NCI-H748 treated with DMSO at 0.1 percent for 48 hours (cell line): ENCODE measurements around the gene HEMGN.
"Not testable (repeated sequence)": the region's sequence is repeated elsewhere in the genome, so short reads cannot be mapped to it uniquely, and the experiment has no call there.

Experiments
- DNase-seq: peaks from one replicate; lab custom pipeline; 2025; lab: John Stamatoyannopoulos, UW

Gene HEMGN

DNA sequence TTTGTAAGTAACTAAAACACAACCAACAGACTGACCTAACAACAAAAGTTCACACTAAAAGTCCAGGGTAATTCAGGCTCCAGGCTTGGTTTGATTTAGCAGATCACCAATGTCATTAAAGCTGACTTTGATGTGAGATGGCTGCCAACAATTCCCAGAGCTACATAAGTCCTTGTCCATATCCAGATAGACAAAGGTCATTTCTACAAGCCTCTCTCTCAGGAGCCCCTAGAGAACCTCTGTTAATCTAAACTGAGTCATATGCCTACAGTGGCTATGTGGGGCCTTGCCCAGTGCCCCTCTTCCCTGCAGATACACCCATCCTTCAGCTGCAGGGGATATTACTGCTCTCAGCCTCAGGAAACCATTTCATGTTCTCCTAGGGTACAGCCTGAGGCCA, 26.9 kb upstream of the HEMGN start:
- DNase-seq, result no peak

DNA sequence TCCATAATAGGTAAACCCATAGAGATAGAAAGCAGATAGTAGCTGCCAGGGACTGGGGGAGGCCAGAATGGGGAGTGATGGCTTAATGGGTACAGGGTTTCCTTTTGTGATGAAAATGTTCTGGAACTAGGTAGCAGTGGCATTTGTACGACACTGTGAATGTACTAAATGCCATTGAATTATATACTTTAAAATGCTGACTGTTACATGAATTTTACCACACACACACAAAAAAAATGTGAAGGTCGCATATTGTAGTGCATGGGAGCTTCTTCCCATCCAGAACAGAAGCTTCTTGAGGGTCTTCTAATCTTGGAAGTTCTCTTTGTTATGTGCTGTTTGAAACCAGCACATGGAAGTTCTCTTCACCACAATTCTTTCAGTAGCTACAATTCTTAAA, 25.3 kb upstream of the HEMGN start:
- no peak for DNase-seq

DNA sequence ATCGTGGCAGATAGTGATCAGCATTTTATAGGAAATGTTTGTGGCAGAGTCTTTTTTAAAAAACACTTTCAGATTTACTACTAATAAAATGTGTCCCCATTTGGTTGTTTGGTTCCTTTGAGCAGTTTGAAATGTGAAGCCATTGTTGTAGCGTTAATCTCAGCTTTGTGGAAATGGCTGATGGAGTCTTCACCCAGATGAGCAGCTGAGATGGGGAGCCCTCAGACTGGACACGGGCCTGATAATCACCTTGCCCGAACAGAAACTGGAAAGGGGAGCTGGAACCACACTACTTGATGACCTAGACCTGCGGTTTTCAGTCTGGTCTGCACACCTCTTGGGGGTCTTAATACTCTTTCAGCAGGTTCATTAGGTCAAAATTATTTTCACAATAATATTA, 24.6 kb upstream of the HEMGN start:
- DNase-seq, result no peak

DNA sequence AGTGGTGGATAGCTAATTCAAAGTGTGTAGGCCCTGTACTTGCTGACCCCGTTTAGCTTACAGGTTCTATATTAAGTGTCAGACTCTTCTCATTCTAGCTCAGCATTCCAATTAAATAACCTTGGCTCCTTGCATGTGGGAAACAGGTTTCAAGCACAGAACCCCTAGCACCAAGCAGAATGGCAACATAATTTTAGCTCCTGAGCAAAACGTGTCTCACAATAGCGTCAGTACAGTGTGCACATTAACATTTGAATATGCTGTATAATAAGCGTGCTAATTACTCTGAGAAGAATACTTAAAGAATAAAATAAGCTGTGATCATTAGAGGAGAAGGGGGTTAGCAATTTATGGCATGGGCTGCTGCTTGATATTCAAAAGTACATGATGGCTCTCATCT, 24.2 kb upstream of the HEMGN start:
- no peak for DNase-seq

DNA sequence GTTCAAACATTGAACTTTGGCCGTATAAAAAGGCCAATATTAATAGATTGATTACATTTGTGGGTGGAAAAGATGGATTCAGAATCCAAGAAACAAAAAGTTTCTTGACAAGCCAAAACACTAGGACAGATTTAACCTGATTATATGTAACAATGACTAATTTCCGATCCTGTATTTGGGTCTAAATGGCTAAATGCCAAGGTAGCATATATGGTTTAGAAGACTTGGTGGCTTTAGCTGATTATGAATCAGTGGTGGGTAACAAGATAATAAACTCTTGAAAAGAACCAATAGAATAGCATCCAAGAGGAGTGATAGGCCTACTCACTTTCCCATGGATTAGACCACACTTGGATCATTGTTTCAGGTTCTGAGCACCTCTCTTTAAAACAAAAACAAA, 23.4 kb upstream of the HEMGN start:
- no peak for DNase-seq

DNA sequence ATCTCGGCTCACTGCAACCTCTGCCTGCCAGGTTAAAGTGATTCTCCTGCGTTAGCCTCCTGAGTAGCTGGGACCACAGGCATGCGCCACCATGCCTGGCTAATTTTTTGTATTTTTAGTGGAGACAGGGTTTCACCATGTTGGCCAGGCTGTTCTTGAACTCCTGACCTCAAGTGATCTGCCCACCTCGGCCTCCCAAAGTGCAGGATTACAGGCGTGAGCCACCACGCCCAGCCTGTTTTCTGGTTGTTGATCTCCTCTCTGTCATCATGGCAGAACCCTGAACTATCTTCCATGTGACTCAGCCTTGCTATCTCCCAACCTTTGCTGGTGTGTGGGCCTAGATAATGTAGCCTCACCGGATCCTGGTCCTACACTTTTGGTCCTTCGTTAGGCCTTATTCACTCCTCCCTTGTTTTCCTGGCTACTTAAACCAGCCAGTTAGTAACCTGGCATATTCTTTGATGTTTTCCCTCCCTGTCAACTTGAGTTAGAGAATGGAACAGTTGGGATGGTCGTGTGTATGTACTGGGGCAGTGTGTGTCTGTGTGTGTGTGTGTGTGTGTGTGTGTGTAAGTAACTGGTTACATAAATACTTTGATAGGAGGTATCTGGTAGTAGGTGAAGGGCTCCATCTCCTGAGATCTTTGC, 22.8 kb upstream of the HEMGN start:
- not testable (repeated sequence) for DNase-seq

DNA sequence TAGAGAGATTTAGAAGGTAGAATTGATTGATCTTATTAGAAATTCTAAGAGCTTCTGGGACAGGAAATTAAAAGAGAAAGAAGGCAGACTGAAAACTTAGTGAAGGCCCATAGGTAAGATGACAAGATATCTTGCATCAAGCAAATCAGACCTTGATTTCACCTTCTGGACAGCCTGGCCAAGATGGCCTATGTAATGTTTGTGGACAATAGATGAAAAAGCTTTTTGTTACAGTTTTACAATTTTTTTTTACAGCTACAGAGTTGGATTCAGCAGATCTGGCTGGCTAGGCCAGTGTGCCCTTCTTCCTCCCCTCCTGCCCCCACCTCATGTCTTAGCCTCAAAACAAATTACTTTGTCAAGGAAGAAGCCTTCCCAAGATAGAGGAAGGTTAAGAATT, 21.6 kb upstream of the HEMGN start:
- no peak for DNase-seq

DNA sequence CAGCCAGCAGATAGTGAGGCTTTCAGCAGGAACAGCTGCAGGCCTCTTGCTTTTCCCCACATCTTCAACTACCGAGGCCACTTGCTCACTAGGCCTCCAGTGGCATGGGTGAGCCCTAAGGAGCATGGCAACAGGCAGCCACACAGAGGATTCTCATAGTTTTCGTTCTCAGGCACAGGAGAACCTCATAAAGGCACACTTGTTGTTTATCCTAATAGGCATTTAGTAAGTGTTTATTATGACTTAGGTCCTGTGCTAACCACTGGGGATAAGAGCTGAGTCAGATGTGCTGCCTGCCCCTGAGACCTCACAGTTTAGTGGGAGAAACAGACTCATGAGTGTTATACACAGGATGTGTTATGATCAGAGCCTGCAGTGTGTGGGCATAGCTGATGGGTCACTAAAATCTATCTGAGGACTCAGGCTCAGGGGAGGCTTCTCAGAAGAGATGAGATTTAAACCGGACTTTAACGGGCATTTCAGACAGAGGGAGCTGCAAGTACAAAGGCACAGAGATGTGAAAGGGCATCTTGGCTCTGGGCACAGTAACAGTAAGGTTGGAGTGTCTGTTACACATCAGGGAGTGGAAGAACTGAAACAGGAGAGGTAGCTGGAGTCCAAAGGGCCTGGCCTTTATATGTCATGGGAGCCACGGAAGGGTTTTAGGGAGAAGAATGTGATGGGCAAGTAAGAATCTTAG, 21.0 kb upstream of the HEMGN start:
- DNase-seq, result no peak

DNA sequence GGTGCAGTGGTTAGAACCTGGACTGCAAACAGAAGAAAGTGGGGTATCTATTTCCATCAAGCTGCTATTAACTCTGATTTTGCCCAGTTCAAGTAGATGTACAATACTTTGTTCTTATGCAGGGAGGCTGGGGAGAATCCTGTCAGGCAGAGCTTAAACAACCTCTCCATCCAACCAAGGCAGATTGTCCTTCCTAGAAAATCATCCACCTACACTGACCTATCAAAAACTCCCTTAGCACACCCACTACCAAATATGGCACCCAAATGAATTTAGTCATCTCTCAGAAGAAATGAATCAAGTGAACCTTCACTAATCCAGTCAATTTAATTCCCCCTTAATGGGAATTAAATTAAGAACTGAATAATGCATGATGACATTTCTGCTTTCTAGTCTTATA, 18.4 kb upstream of the HEMGN start:
- DNase-seq, result no peak

DNA sequence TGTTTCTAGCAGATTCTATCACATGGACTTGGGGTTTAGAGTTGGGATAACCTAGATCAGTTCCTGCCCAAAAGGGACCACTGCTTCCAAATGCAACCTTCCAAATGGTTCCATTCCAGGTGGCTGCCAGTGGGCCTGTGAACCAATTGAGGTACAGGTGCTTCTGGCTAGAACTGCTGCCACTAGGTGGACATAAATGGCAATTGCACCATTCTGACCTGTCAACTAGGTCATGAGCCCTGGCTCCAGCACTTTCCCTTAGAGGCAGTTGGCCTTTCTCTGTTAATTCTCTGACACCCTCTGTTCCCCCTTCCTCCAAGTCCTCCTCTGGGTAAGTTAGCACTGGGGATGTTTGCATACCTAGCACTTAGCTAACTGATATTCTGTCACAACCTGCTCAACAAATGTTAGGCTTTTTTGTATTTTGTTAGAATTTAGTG, 16.6 kb upstream of the HEMGN start:
- peak; percentile 39 for DNase-seq

DNA sequence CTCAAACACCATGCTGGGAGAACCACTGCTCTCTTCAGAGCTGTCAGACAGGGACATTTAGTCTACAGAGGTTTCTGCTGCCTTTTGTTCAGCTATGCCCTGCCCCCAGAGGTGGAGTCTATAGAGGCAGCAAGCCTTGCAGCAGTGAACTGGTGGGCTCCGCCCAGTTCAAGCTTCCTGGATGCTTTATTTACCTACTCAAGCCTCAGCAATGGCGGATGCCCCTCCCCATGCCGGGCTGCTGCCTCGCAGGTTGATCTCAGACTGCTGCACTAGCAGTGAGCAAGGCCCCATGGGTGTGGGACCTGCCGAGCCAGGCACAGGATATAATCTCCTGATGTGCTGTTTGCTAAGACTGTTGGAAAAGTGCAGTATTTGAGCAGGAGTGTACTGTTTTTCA, 12.9 kb upstream of the HEMGN start:
- not testable (repeated sequence) for DNase-seq

DNA sequence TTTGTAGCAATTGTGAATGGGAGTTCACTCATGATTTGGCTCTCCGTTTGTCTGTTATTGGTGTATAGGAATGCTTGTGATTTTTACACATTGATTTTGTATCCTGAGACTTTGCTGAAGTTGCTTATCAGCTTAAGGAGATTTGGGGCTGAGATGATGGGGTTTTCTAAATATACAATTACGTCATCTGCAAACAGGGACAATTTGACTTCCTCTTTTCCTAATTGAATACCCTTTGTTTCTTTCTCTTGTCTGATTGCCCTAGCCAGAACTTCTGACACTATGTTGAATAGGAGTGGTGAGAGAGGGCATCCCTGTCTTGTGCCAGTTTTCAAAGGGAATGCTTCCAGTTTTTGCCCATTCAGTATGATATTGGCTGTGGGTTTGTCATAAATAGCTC, 9.1 kb upstream of the HEMGN start:
- DNase-seq, result not testable (repeated sequence)

DNA sequence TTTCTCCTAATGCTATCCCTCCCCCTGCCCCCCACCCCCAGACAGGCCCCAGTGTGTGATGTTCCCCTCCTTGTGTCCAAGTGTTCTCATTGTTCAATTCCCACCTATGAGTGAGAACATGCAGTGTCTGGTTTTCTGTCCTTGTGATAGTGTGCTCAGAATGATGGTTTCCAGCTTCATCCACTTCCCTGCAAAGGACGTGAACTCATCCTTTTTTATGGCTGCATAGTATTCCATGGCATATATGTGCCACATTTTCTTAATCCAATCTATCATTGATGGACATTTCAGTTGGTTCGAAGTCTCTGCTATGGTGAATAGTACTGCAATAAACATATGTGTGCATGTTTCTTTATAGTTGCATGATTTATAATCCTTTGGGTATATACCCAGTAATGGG, 7.5 kb upstream of the HEMGN start:
- not testable (repeated sequence) for DNase-seq

DNA sequence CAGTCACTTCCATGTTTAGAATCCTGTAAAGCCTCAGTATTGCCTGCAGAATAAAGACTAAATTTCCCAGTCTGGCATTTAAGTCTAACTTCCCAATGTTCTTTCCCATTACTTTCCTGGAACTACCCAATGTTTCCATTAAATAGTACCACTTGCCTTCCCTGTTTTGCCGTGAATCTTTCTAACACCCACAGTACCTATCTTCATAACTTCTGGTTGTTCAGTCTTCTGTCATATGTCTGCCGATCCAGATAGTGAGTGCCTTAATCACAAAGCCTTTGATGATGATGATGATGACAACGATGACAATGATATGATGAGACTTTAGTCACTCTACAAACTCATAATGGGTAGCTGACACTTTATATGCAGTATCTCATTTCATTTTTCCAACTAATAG, 6.6 kb upstream of the HEMGN start:
- DNase-seq, result no peak

DNA sequence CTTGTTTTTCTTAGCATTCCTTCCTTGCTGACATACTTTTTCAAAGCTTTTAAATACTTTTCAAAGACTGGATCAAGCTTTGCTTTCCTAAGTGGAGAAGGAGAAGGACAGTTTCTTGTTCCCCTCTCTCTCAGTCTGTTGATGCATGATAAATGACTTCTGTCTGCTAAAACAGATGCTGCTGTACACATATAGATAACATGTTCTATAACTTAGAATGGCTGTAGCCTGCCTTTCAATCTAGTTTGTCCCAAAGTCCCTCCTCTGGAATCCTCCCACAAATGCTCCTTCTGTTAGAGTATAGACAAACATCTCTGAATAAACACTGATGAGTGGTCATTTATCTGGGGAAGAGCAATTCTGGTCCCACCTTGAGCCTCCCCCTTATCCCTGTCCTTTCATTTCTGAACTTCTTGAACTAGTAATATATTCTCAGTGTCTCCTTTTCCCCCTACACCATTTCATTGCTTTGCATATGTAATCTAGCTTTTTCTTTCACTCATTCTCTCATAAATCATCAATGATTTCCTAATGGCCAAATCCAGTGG, 5.4 kb upstream of the HEMGN start:
- no peak for DNase-seq

DNA sequence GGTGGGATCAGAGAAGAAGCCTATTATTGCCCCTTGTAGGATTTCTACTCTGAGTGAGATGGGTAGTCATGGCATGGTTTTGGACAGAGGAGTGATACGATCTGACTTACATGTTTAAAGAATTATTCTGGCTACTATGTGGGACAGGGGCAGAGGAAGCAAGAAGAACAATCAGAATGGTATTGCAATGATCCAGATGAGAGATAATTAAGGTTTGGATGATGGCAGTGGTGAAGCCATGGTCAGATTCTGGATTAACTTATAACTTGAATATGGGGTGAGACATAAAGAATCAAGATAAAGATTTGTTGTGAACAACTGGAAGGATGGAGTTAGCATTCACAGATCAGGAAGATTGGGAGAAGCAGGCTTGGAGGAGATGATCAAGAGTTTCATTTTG, 3.4 kb upstream of the HEMGN start:
- no peak for DNase-seq

DNA sequence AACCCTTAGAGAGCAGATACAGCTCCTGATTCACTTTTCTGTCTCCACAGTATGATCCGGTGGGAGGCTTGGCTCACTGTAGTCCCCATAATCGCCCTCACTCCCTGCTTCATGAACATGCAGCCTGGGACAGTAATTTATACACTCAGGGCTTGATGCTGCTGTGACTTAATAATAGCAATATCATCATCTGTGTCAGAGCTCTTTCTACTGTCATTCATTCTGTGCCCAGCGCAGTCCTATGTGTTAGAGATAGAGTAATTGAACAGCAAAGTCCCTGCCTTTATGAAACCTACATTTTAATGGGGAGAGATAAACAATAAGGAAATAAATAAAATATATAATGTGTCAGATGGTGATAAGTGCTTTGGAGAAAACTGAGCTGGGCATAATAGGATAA, 2.8 kb upstream of the HEMGN start:
- DNase-seq, result no peak

DNA sequence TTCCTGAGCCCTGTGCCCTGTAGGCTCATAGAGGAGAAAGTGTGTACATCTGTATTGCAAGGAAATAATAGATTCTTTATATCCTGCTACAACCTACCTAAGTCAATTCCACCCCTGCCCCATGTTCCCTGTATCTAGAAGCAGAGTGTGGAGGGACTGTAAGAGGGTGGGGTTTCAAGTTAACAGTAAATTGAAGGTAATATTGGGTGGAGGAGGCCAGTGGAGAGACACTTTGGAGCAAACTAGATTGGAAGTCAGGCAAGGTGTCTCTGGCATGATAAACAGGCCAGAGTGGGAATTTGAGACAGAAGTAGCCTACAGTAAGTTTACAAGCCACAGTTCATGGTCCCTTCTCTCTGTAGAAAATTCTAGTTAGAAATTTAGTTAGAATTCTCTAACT, 2.3 kb upstream of the HEMGN start:
- DNase-seq, result no peak

DNA sequence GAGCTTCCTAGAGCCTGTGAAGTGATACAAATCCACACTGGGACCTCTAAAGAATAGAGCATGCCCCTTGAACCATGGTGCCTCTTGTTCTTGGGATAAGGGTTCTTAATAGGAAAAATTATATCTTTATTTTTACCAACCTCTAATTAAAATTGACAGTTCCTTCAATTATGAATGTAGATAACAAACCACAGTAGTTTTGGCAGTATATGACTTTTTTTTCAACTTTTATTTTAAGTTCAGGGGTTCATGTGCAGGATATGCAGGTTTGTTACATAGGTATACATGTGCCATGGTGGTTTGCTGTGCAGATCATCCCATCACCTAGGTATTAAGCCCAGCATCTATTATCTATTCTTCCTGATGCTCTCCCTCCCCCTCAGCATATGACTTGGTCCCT, 974 bp downstream of the HEMGN start:
- no peak for DNase-seq

DNA sequence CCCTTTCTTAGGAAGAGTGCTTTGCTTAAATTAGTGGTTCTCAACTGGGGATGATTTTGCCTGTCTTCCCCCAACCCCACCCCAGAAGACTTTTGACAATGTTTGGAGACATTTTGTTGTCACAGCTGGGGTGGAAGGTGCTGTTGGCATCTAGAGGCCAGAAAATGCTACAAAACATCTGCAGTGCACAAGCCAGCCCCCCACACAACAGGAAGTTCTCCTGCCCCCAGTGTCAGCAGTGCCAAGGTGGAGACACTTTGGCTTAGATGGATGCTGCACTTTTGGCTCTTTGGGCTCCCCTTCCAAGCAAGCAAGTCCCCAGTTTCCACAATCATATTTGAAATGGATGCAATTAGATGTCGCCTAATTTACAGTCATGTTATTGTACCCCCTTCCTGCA, 2.7 kb downstream of the HEMGN start:
- no peak for DNase-seq

DNA sequence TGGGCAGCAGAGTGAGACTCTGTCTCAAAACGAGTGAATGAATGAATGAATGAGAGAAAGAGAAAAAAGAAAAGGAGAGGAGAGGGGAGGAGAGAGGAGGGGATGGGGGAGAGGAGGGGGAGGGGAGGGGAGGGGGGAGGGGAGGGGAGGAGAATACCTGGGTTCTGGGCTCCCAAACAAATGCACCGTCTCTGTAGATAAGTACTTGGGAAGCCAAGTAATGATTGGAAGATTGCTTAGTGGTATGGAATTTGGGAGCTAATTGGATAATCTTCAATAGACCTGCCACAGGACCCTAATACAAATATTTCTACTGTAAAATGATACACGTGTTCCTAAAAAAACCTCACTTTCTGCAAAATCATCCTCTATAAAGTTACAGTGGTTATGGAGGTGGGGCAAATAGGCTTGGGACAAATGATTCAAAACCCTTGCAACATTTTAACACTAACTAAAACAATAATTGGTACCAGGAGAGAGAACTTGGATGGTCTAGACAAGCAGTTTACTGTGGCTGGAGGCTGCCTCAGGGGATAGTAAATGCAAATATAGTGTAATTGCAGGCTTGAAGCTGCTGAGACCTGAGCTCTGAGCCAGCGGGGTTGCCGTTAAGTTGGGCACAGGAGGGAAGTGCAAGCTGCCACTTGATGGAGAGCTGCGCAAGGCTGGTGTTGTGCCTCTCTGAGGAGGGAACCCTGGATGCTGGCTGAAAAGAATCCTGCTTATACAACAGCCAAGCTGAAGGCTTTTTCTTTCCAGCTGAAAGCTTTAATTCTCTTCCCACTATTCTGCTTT, 3.5 kb downstream of the HEMGN start:
- no peak for DNase-seq

DNA sequence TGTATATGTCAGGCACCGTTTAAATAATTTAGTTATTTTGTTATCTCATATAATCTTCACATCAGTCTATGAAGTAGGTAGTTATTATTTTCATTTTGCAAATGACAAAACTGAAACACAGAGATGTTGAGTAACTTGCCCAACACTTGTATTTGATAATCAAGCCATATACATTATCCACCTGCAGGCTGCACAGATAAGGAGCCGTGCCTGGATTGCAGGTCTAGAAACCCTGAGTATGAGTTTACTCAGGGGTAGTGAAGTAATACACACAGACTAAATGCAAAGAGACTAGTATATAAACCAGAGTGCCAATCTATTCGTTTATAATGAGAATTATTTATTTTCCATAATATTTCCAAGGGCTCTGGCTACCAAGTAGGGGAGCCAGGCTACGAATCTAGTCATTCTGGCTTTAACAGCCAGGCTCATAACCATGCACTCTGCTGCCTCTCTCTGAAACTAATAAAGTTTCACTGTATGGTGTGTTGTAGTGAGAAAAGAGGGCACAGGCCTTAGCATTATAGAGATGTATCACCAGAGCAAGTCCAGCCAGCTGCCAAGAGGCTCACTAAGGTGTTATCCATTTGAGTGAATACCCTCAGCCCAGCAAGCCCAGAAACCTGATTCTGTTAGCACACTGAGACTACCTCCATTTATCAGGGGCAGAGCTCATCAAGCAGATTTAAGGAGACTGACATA, 4.5 kb downstream of the HEMGN start:
- DNase-seq, result no peak
